ENCODE measurements around the gene YJEFN3.
A peak's percentile ranks its signal among the peaks of the same experiment; 100 is the strongest.

YJEFN3 gene

GRCh38 chr19:19537075-19538048 lies 8.7 kb downstream of the YJEFN3 start:
- DNase-seq (ENCODE audit: low read depth) = no peak
- H3K4me3 ChIP-seq (ENCODE audit: low read depth, low read length) = no peak overlapping the region
- TF ChIP-seq CTCF (IDR thresholded peaks at IDR 0.05; ENCODE audit: low read depth, low read length, missing control alignments) = no peak

- no peak within 1 kb of the TSS for H3K4me3 ChIP-seq (ENCODE audit: low read depth, low read length)
- DNase-seq (ENCODE audit: low read depth) = no peak
- no peak for TF ChIP-seq CTCF (IDR thresholded peaks at IDR 0.05; ENCODE audit: low read depth, low read length, missing control alignments)
Observed at GRCh38 chr19:19538061-19538784, 9.5 kb downstream of the YJEFN3 start, which contains the start of gene CILP2. Gene CILP2 (plus strand): TSS chr19:19538265. CDS start chr19:19538350, 85 bp downstream.

- no peak overlapping the region for H3K4me3 ChIP-seq (ENCODE audit: low read depth, low read length)
- TF ChIP-seq CTCF (IDR thresholded peaks at IDR 0.05; ENCODE audit: low read depth, low read length, missing control alignments) = no peak
- no peak for DNase-seq (ENCODE audit: low read depth)
Observed at GRCh38 chr19:19538785-19539166, 10.1 kb downstream of the YJEFN3 start.

GRCh38 chr19:19539698-19540063 lies 11.0 kb downstream of the YJEFN3 start:
- DNase-seq (ENCODE audit: low read depth) = no peak
- H3K4me3 ChIP-seq (ENCODE audit: low read depth, low read length) = no peak overlapping the region
- TF ChIP-seq CTCF (IDR thresholded peaks at IDR 0.05; ENCODE audit: low read depth, low read length, missing control alignments) = no peak

- H3K4me3 ChIP-seq (ENCODE audit: low read depth, low read length) = no peak overlapping the region
- peak; percentile 55 for DNase-seq (ENCODE audit: low read depth)
- no peak for TF ChIP-seq CTCF (IDR thresholded peaks at IDR 0.05; ENCODE audit: low read depth, low read length, missing control alignments)
Observed at GRCh38 chr19:19540064-19540714, 11.5 kb downstream of the YJEFN3 start.

GRCh38 chr19:19540715-19541515 lies 12.2 kb downstream of the YJEFN3 start:
- no peak for TF ChIP-seq CTCF (IDR thresholded peaks at IDR 0.05; ENCODE audit: low read depth, low read length, missing control alignments)
- DNase-seq (ENCODE audit: low read depth) = peak; percentile 69
- H3K4me3 ChIP-seq (ENCODE audit: low read depth, low read length) = peak overlapping the region; percentile 39
